NCI-H748 (cell line): ENCODE measurements around the gene FAM81A.
"Not testable (repeated sequence)": the region's sequence is repeated elsewhere in the genome, so short reads cannot be mapped to it uniquely, and the experiment has no call there.

ENCODE experiments used
- DNase-seq: peaks from one replicate; lab custom pipeline; 2025; ENCODE audit not compliant: unreplicated experiment; lab: John Stamatoyannopoulos, UW

FAM81A gene

DNA sequence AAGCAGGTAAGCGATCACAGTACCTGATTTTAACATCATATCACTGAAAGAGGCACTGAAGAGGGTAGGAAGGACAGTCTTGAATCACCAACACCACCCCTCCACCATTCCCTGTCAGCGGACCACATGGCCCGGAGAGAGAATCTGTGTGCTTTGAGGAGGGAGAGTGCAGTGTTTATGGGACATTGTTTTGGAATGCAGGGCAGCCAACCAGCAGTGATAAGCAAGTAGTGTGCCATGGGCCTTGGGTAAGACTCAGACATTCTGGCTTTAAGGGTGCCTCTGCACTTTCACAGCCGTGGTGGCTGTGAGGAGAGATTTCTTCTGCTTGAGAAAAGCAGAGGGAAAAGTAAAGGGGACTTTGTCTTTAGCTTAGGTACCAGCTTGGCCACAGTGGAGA lies 46.4 kb downstream of the FAM81A start:
- no peak for DNase-seq

DNA sequence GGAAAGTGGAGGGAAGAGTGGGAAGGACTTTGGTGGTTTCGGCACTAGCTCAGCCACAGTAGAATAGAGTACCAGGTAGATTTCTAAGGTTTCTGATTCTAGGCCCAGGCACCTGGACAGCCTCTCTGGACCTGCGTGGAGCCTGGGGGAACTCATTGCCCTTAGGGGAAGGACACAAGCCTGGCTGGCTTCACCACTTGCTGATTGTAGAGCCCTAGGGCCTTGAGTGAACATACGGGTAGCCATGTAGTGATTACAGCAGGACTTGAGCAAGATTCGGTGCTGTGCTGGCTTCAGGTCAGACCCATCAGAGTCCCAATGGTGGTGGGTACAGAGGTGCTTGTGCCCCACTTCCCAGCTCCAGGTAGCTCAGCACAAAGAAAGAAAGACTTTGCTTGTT lies 47.0 kb downstream of the FAM81A start:
- DNase-seq: no peak

- DNase-seq: not testable (repeated sequence)
These were observed 51.5 kb downstream of the FAM81A start for GRCh38 chr15:59489485-59489884.

- peak; percentile 30 for DNase-seq
These were observed 53.1 kb downstream of the FAM81A start for GRCh38 chr15:59491062-59491461.

DNA sequence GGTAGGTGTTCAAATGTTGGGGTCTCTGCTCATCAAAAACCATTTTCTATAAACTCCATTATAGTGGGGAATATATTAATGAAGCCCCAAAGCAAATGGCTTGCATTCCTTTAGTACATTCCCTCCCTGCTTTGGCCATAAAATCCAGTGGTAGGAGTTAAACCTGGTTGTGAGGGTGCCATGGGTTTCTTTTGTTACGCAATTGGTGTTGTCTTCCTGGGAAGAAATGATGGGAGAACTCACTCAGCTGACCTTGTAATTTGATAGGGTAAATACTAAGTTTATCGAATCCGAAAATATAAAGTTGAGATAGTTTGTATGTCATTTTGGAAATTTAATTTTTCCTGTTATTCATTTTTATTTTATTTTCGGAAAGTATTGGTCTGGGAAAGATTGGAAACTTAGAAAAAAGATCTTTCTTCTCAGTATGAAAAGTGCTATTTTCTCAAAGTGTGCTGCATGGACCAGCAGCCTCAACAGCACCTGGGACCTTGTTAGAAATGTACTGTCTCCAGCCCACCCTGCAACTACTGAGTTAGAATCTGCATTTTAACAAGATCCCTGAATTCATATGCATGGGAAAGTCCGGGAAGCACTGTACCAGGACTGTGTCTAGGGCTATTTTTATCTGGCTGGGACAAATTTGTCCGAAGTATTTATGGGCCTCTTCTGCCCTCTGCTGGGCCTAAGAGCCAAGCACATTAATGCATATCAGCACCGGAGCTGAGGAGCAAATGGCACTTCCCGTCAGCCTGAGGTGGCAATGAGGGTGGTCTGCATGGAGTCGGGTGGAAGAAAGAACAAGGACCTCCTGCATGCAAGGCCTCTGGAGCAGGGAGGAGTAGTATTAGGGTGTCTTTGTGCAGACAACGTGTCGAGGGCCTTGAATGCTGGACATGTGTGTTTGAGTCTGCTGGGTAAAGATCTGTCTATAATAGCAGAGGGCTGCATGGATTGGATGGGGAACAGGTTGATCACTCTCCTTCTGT lies 54.7 kb downstream of the FAM81A start:
- peak; percentile 68 for DNase-seq

- peak; percentile 66 for DNase-seq
These were observed 63.6 kb downstream of the FAM81A start for GRCh38 chr15:59501597-59501996.

DNA sequence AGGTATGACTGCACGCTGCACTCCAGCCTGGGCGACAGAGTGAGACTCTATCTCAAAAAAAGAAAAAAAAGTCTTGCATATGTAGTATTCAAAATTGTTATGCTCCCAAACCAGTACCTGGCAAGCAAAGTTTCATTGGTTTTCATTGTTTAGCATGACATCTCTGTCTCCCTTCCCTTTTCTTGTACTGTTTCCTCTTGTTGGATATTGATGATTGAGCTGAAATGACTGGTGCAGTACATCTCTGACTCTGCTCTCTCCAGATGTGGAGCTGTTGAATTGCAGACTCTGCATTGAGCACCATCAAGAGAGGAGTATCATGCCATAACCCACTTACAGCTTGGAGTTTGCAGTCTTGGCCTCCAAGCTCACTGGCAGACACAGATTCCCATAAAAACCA lies 77.2 kb downstream of the FAM81A start:
- no peak for DNase-seq

DNA sequence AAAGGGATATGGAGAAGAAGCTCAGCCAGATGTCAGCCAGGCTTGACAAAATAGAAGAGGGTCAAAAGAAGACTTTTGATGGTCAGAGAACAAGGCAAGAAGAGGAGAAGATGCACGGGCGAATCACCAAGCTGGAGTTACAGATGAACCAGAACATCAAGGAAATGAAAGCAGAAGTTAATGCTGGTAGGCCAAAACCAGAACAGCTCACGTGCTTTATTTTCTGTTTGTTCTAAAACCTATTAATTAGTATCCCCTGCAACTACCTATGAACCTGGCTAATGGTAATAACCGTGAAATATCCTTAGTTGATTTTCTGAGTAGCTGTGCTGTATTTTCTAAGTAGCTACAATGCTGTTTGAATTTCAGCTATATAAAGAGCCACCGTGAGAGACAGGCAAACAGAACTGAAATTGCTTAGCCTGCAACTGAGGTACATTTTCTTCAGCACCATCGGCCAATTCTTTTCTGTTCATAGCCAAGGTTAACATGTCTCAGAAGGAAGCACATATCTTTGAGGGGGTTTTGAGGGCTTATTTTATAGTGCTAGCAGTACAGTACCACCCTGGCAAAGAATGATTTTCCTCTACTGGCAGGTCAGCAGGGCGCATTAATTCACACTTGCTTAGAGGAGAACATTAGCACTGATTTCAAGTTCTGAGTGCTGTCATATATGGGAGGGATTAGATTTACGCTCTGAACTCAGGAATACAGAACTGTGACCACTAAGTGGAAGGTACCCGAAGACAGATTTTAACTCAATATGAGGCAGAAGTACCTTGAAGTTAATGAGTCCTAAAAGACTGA lies 78.9 kb downstream of the FAM81A start:
- no peak for DNase-seq

- DNase-seq: no peak
These were observed 81.3 kb downstream of the FAM81A start for GRCh38 chr15:59519329-59519728.

GRCh38 chr15:59521443-59521842 lies 83.5 kb downstream of the FAM81A start:
- DNase-seq: no peak

DNA sequence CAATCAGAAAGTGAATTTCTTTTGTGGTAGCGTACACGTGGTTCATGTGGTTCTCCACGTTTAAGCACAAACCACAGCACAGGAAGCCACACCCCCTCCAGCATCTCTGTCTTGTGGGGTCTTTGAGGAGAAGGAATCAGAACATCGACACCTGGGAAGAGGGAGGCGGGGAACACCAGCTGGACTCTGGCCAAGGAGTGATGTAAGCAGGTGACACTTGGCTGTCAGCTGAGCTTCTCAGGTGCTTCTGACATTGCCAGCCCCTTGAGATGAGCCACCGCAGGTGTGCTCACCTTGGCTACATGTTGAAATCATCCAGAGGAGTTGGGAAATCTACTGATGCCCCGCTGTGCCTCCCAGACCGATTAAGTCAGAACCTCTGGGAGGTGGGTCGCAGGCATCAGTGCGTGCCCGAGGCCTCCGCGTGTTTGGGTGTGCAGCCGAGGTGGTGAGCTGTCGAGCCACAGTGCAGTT lies 85.0 kb downstream of the FAM81A start:
- DNase-seq: peak; percentile 11

GRCh38 chr15:59523702-59524101 lies 85.7 kb downstream of the FAM81A start:
- no peak for DNase-seq

DNA sequence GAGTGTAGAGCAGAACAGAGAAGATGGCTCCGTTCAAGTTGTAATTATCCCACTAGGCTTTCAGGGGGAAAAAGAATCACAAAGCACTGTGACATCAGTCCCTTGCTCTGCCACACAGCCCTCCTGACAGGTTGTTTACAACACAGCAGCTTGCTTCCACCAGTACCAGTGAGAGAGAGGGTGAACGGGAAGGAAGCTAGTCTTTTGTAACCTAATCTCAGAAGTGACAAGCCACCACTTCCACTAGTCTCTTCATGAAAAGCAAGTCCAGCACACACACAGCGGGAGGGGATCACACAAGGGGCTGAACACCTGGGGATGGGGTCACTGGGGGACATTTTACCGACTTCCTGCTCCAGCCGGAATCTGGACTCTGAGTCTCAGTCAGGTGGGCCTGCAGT lies 86.3 kb downstream of the FAM81A start:
- DNase-seq: no peak

DNA sequence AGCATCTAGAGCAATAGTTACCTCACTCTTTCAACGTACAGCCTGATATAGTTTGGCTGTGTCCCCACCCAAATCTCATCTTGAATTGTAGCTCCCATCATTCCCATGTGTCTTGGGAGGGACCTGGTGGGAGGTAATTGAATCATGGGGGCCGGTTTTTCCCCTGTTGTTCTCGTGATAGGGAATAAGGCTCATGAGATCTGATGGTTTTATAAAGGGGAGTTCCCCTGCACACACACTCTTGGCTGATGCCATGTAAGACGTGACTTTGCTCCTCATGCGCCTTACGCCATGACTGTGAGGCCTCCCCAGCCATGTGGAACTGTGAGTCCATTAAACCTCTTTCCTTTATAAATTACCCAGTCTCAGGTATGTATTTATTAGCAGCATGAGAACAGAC lies 88.5 kb downstream of the FAM81A start:
- DNase-seq: not testable (repeated sequence)

DNA sequence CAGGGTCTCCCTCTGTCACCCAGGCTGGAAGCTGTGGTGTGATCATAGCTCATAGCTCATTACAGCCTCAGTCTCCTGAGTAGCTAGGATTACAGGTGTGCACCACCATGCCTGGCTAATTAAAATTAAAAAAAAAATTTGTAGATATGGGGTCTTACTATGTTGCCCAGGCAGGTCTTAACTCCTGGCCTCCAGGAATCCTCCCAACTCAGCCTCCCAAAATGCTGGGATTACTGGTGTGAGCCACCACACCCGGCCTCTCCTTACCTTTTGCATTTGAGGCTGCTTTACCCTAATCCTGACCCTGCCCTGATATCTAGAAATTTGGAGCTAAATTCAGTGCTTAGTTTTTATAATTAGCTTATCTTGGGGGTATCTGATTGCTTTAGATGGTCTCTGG lies 90.4 kb downstream of the FAM81A start:
- no peak for DNase-seq

DNA sequence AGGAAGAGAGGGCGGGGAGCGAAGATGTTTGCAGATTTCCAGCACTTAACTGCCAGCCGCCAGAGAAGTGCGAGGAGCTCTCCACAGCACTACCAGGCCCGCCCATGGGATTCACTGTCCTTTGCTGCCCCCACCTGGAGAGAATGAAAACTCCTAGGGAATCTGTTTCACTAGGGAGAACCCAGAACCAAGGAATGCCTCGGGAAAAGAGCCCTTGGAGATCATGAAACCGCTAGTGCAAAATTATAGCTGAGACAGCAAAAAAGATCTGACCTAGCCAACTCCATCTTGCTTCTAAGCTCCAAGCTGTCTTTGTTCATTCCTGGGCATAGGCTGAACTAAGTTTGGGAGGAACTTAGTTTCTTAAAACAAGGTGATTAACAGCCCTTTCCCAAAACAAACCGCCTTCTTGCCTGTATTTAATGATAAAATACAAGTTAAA lies 91.0 kb downstream of the FAM81A start:
- peak; percentile 73 for DNase-seq

DNA sequence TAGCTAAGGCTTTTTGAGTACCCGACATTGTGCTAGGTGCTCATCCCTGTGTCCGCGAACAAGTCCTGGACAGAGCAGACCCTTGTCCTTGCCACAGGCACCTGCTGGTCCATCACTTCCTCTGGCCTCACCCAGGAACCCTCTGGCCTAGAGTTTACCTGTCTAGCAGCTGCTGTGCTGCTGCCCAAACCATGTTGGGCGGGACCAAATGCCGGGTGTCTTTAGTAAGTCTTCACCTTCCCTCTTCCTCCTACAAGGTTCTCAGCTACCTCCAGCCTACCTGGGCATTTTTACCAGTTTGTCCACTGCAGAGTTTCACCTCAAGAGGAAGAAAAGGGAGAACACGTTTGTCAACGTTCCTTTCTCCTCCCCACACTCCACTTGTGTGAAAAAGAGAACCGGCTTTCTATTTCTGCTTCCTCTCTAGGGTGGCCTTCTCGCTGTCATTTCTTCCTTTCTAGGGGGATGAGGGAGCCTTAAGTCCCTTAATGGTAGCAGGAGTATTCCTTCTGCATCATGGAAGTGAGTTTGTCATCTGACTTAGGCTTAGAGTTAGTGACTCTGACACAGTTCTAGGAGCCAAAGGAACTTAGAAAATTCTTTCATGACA lies 93.2 kb downstream of the FAM81A start:
- no peak for DNase-seq

- DNase-seq: peak; percentile 45
These were observed 94.9 kb downstream of the FAM81A start for GRCh38 chr15:59532770-59533379.

GRCh38 chr15:59536553-59536952 lies 98.6 kb downstream of the FAM81A start:
- DNase-seq: no peak

DNA sequence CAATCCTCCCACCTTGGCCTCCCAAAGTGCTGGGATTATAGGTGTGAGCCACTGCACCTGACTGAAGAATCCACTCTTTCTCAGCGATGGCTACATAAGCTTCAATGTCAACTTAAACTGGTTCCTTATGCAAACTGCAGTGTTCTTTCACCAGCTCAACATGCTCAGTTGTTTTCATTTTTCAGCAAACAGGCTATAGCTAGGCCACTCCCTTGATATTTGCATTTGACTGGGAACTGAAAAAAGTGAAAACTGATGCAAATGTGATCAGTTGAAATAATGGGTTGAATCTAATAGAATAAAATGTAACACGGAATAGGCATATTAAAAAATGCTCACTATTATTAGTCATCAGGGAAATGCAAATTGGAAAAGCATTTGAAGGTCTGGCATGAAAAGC lies 99.4 kb downstream of the FAM81A start:
- no peak for DNase-seq

DNA sequence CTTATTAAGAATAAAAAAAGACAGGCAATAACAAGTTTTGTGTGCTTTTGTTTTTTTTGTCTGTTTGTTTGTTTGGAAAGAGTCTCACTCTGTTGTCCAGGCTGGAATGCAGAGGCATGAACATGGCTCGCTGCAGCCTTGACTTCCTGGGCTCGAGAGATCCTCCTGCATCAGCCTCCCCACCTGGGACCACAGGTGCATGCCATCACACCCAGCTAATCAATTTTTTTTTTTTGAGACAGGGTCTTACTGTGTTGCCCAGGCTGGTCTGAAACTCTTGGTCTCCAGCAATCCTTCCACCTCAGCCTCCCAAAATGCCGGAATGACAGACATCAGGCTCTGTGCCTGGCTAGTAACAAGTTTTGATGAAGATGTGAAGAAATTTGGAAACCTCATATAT lies 100.5 kb downstream of the FAM81A start:
- no peak for DNase-seq
